ENCODE data around the gene CDC25C. TPM values are rescaled to one million over a fixed set of nuclear protein-coding genes. Genes with fewer than 3 reads are reported as not detected.
A peak's percentile ranks its signal among the peaks of the same experiment; 100 is the strongest.

Gene CDC25C
- total RNA-seq, 1 experiment from 2014 or later: 22.7 TPM

- H3K4me3 Mint-ChIP-seq (ENCODE audit: unreplicated experiment): peak overlapping the region; percentile 69
- CTCF ChIA-PET: interaction anchor here (1.0 kb wide), 1 partner anchor 41 kb away, joined by 3 read pairs; no protein-coding TSS in a partner anchor
- Histone ChIP-seq H3K4me3 (ENCODE audit: low read depth, low read length) (peak overlapping the region; percentile 38), H3K36me3 (ENCODE audit: control insufficient read depth, insufficient read depth, low read length) (no peaks in the 10 kb centered on the region), H3K9me3 (no peaks in the 10 kb centered on the region), H3K4me1 (peaks cover 15% of the 10 kb centered on the region; the same call in 1 of the 2 replicates), H3K27me3 (replicated peaks; ENCODE audit: control insufficient read depth, insufficient read depth, low read length) (no peaks in the 10 kb centered on the region)
- intact Hi-C loops (cut with micrococcal nuclease; ENCODE audit: unreplicated experiment): loop anchor here (5.0 kb wide), 1 partner anchor 40 kb away; no protein-coding TSS in a partner anchor
- POLR2A ChIA-PET: interaction anchor here (0.6 kb wide), 2 partner anchors 28 to 101 kb away, joined by 3 read pairs; no protein-coding TSS in a partner anchor
- no peaks in the 10 kb centered on the region for H3K9me3 Mint-ChIP-seq (ENCODE audit: unreplicated experiment)
- H3K36me3 Mint-ChIP-seq (ENCODE audit: insufficient read depth, unreplicated experiment): no peaks in the 10 kb centered on the region
- no peak overlapping the region for H3K27ac Mint-ChIP-seq (ENCODE audit: unreplicated experiment)
- no peak for TF ChIP-seq CTCF (IDR thresholded peaks at IDR 0.05; ENCODE audit: insufficient read depth in 1 of 2, low read depth in 1 of 2, low read length in 1 of 2, severe bottlenecking in 1 of 2, unreplicated experiment in 1 of 2)
- DNase-seq: peak; percentile 58 to 68
- H3K4me1 Mint-ChIP-seq (ENCODE audit: low read depth, unreplicated experiment): peaks cover 17% of the 10 kb centered on the region
- no TSS peak for BruUV-seq (replicated peaks)
- peaks cover 4% of the 10 kb centered on the region for H3K27me3 Mint-ChIP-seq (ENCODE audit: insufficient read depth, unreplicated experiment)
Observed at GRCh38 chr5:138241688-138242571, 89.7 kb downstream of the CDC25C start.

- H3K4me3 Mint-ChIP-seq (ENCODE audit: unreplicated experiment): peak overlapping the region; percentile 69
- CTCF ChIA-PET: interaction anchor here (0.6 kb wide), 1 partner anchor 889 kb away, joined by 3 read pairs; no protein-coding TSS in a partner anchor
Observed at GRCh38 chr5:138240650-138241385, 90.8 kb downstream of the CDC25C start.

More at GRCh38 chr5:138240650-138241385, 90.8 kb downstream of the CDC25C start:
- H3K36me3 Mint-ChIP-seq (ENCODE audit: insufficient read depth, unreplicated experiment): no peaks in the 10 kb centered on the region
- no peak overlapping the region for H3K27ac Mint-ChIP-seq (ENCODE audit: unreplicated experiment)
- peaks cover 4% of the 10 kb centered on the region for H3K27me3 Mint-ChIP-seq (ENCODE audit: insufficient read depth, unreplicated experiment)
- peaks cover 8% of the 10 kb centered on the region for H3K4me1 Mint-ChIP-seq (ENCODE audit: low read depth, unreplicated experiment)
- H3K9me3 ChIP-seq: no peaks in the 10 kb centered on the region
- POLR2A ChIA-PET: no interaction called here
- no peaks in the 10 kb centered on the region for H3K9me3 Mint-ChIP-seq (ENCODE audit: unreplicated experiment)
- DNase-seq: no peak
- intact Hi-C loops (cut with micrococcal nuclease; ENCODE audit: unreplicated experiment): loop anchor here (5.0 kb wide), 1 partner anchor 41 kb away; no protein-coding TSS in a partner anchor
- peaks cover 4% of the 10 kb centered on the region; the same call in 1 of the 2 replicates for H3K4me1 ChIP-seq
- no TSS peak for BruUV-seq (replicated peaks)
- H3K27me3 ChIP-seq (replicated peaks; ENCODE audit: control insufficient read depth, insufficient read depth, low read length): no peaks in the 10 kb centered on the region
- no peak for TF ChIP-seq CTCF (IDR thresholded peaks at IDR 0.05; ENCODE audit: insufficient read depth in 1 of 2, low read depth in 1 of 2, low read length in 1 of 2, severe bottlenecking in 1 of 2, unreplicated experiment in 1 of 2)
- H3K36me3 ChIP-seq (ENCODE audit: control insufficient read depth, insufficient read depth, low read length): no peaks in the 10 kb centered on the region
- no peak overlapping the region for H3K4me3 ChIP-seq (ENCODE audit: low read depth, low read length)

All from Caco-2 (cell line).